HEK293 (cell line): ENCODE results near the gene CD244.

Source experiments
- CTCF ChIA-PET: fragments of 350-600 bp; formaldehyde crosslinking; extraction: SDS; loops from one replicate; lab custom pipeline; 2021; ENCODE audit warnings: antibody characterized with exemption; lab: Yijun Ruan, JAX
- POLR2A ChIA-PET: fragments of 300-600 bp; formaldehyde crosslinking; extraction: SDS; loops from one replicate; lab custom pipeline; 2020; ENCODE audit warnings: antibody characterized with exemption, inconsistent platforms; lab: Yijun Ruan, JAX
- H3K27ac ChIP-seq: fragments of 200-500 bp; sonication (Bioruptor generic); 2 replicates; pipeline ENCODE4 v1.5.1; 2014; ENCODE audit warnings: low read depth, low read length, control low read depth, inconsistent platforms; ENCODE audit errors: extremely low read depth
- H3K36me3 ChIP-seq, 2 experiments: fragments of 200-500 bp in 1 of 2; sonication (Bioruptor generic) in 1 of 2; 1 replicate in 1 of 2; 2 replicates in 1 of 2; pipeline ENCODE4 v1.5.1; 2014 to 2017; ENCODE audit warnings: inconsistent platforms in 2 of 2, low read length in 2 of 2; ENCODE audit not compliant: control insufficient read depth in 2 of 2, insufficient read depth in 1 of 2
- H3K4me1 ChIP-seq: fragments of 200-500 bp; sonication (Bioruptor generic); 2 replicates; pipeline ENCODE4 v1.5.1; 2014; ENCODE audit warnings: mild to moderate bottlenecking, low read length, inconsistent platforms; ENCODE audit not compliant: control insufficient read depth, insufficient read depth
- H3K4me3 ChIP-seq: 2 replicates; pipeline ENCODE4 v1.5.1; 2011; ENCODE audit warnings: low read depth, mild to moderate bottlenecking, control low read depth, low read length, moderate library complexity
- H3K9me3 ChIP-seq: fragments of 200-500 bp; sonication (Bioruptor generic); 2 replicates; pipeline ENCODE4 v1.5.1; 2014; ENCODE audit warnings: low read depth, low read length, inconsistent platforms; ENCODE audit not compliant: control insufficient read depth, insufficient read depth
- GFI1B ChIP-seq: fragments of 450-650 bp; formaldehyde crosslinking; IDR thresholded peaks from 2 replicates; pipeline ENCODE4 v1.5.1; 2016; ENCODE audit warnings: missing biosample characterization, missing genetic modification characterization
- GLI4 ChIP-seq: fragments of 450-650 bp; formaldehyde crosslinking; IDR thresholded peaks from 2 replicates; pipeline ENCODE4 v1.5.1; 2016; ENCODE audit warnings: missing biosample characterization, missing genetic modification characterization
- GLIS2 ChIP-seq: fragments of 450-650 bp; formaldehyde crosslinking; IDR thresholded peaks from 2 replicates; pipeline ENCODE4 v1.5.1; 2016; ENCODE audit warnings: missing biosample characterization, missing genetic modification characterization
- HOXC10 ChIP-seq: sonication (generic); formaldehyde crosslinking; IDR thresholded peaks from 2 replicates; pipeline ENCODE4 v1.8.1; 2023; ENCODE audit warnings: mild to moderate bottlenecking, missing genetic modification reagents
- SCRT1 ChIP-seq: fragments of 450-650 bp; formaldehyde crosslinking; IDR thresholded peaks from 2 replicates; pipeline ENCODE4 v1.5.1; 2016; ENCODE audit warnings: missing biosample characterization, missing genetic modification characterization, borderline replicate concordance
- ZBTB48 ChIP-seq: fragments of 450-650 bp; formaldehyde crosslinking; IDR thresholded peaks from 2 replicates; pipeline ENCODE4 v1.5.1; 2016; ENCODE audit warnings: missing biosample characterization, missing genetic modification characterization
- ZIC2 ChIP-seq: fragments of 450-650 bp; formaldehyde crosslinking; IDR thresholded peaks from 2 replicates; pipeline ENCODE4 v1.5.1; 2016; ENCODE audit warnings: missing biosample characterization, missing genetic modification characterization
- ZNF248 ChIP-seq: fragments of 450-650 bp; formaldehyde crosslinking; IDR thresholded peaks from 2 replicates; pipeline ENCODE4 v1.5.1; 2017; ENCODE audit warnings: missing biosample characterization, missing genetic modification characterization
- ZNF311 ChIP-seq: fragments of 450-650 bp; formaldehyde crosslinking; IDR thresholded peaks from 2 replicates; pipeline ENCODE4 v1.5.1; 2017; ENCODE audit warnings: missing biosample characterization, missing genetic modification characterization, borderline replicate concordance
- ZNF350 ChIP-seq: fragments of 450-650 bp; formaldehyde crosslinking; IDR thresholded peaks from 2 replicates; pipeline ENCODE4 v1.5.0; 2017; ENCODE audit warnings: missing biosample characterization, mild to moderate bottlenecking, missing genetic modification characterization
- ZNF366 ChIP-seq: fragments of 450-650 bp; formaldehyde crosslinking; conservative IDR thresholded peaks from 2 replicates; pipeline ENCODE4 v1.5.1; 2016; ENCODE audit warnings: missing biosample characterization, missing genetic modification characterization
- ZNF561 ChIP-seq: fragments of 450-650 bp; IDR thresholded peaks from 2 replicates; pipeline ENCODE4 v1.5.1; 2018; ENCODE audit warnings: missing biosample characterization, missing genetic modification characterization, borderline replicate concordance
- ZNF610 ChIP-seq: fragments of 450-650 bp; formaldehyde crosslinking; IDR thresholded peaks from 2 replicates; pipeline ENCODE4 v1.5.1; 2016; ENCODE audit warnings: missing biosample characterization, missing genetic modification characterization, borderline replicate concordance
- ZNF623 ChIP-seq: fragments of 450-650 bp; formaldehyde crosslinking; IDR thresholded peaks from 2 replicates; pipeline ENCODE4 v1.5.1; 2016; ENCODE audit warnings: missing biosample characterization, missing genetic modification characterization
- ZNF654 ChIP-seq: fragments of 450-650 bp; formaldehyde crosslinking; IDR thresholded peaks from 2 replicates; pipeline ENCODE4 v1.5.1; 2016; ENCODE audit warnings: low read depth, missing biosample characterization, missing genetic modification characterization
- ZNF747 ChIP-seq: fragments of 450-650 bp; formaldehyde crosslinking; IDR thresholded peaks from 2 replicates; pipeline ENCODE4 v1.5.1; 2016; ENCODE audit warnings: missing biosample characterization, missing genetic modification characterization
- ZNF830 ChIP-seq: fragments of 450-650 bp; IDR thresholded peaks from 2 replicates; pipeline ENCODE4 v1.5.0; 2018; ENCODE audit warnings: missing biosample characterization, missing genetic modification characterization, low read depth, mild to moderate bottlenecking, moderate library complexity
- TF ChIP-seq, protein P1 (sequence below): fragments of 450-650 bp; formaldehyde crosslinking; conservative IDR thresholded peaks from 2 replicates; pipeline ENCODE4 v1.5.1; 2016; ENCODE audit warnings: low read depth, missing biosample characterization, missing genetic modification characterization
- TF ChIP-seq, protein P2 (sequence below): fragments of 450-650 bp; IDR thresholded peaks from 2 replicates; pipeline ENCODE4 v1.5.1; 2018; ENCODE audit warnings: missing biosample characterization, mild to moderate bottlenecking, missing genetic modification characterization
- TF ChIP-seq, protein P3 (sequence below): fragments of 450-650 bp; formaldehyde crosslinking; IDR thresholded peaks from 2 replicates; pipeline ENCODE4 v1.5.1; 2017; ENCODE audit warnings: missing biosample characterization, missing genetic modification characterization
- TF ChIP-seq, protein P4 (sequence below): fragments of 450-650 bp; formaldehyde crosslinking; IDR thresholded peaks from 2 replicates; pipeline ENCODE4 v1.5.1; 2016; ENCODE audit warnings: missing biosample characterization, missing genetic modification characterization

CD244 gene

DNA sequence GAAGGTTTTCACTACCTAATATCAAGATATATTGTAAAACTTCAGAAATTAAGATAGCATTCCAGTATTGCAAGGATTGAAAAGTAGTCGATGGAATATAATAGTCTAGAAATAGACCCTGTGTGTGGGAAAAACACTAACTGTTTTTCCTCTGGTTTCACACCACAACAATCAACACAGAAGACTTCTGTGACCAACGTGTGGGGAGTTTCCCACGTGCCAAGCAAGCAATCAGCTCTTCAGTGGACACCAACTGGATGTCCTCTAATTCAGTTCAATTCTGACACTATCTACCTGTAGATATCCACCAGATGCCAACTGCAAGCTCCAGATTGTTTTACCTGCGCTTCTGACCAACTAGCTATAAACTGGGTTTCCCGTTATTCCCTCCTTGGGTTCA, 12.1 kb downstream of the CD244 start (continued):
- TF ChIP-seq ZNF350 (no peak), HOXC10 (no peak), SCRT1 (tag by site-specific recombination) (no peak), ZNF623 (tag by site-specific recombination) (no peak), ZNF654 (no peak)
- TF ChIP-seq, protein P1, sequence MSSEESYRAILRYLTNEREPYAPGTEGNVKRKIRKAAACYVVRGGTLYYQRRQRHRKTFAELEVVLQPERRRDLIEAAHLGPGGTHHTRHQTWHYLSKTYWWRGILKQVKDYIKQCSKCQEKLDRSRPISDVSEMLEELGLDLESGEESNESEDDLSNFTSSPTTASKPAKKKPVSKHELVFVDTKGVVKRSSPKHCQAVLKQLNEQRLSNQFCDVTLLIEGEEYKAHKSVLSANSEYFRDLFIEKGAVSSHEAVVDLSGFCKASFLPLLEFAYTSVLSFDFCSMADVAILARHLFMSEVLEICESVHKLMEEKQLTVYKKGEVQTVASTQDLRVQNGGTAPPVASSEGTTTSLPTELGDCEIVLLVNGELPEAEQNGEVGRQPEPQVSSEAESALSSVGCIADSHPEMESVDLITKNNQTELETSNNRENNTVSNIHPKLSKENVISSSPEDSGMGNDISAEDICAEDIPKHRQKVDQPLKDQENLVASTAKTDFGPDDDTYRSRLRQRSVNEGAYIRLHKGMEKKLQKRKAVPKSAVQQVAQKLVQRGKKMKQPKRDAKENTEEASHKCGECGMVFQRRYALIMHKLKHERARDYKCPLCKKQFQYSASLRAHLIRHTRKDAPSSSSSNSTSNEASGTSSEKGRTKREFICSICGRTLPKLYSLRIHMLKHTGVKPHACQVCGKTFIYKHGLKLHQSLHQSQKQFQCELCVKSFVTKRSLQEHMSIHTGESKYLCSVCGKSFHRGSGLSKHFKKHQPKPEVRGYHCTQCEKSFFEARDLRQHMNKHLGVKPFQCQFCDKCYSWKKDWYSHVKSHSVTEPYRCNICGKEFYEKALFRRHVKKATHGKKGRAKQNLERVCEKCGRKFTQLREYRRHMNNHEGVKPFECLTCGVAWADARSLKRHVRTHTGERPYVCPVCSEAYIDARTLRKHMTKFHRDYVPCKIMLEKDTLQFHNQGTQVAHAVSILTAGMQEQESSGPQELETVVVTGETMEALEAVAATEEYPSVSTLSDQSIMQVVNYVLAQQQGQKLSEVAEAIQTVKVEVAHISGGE (tag by site-specific recombination): no peak
- TF ChIP-seq, protein P2, sequence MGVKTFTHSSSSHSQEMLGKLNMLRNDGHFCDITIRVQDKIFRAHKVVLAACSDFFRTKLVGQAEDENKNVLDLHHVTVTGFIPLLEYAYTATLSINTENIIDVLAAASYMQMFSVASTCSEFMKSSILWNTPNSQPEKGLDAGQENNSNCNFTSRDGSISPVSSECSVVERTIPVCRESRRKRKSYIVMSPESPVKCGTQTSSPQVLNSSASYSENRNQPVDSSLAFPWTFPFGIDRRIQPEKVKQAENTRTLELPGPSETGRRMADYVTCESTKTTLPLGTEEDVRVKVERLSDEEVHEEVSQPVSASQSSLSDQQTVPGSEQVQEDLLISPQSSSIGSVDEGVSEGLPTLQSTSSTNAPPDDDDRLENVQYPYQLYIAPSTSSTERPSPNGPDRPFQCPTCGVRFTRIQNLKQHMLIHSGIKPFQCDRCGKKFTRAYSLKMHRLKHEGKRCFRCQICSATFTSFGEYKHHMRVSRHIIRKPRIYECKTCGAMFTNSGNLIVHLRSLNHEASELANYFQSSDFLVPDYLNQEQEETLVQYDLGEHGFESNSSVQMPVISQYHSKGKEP: no peak

DNA sequence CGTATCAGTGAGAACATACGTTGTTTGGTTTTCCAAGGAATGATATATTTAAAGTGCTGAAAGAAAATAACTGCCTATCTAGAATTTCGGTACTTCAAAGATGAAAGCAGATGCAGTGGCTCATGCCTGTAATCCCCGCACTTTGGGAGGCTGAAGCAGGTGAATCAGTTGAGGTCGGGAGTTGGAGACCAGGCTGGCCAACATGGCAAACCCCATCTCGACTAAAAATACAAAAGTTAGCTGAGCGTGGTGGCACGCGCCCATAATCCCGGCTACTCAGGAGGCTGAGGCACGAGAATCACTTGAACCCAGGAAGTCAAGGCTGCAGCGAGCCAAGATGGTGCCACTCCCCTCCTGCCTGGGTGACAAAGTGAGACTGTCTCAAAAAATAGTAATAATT, 16.4 kb downstream of the CD244 start:
- H3K4me3 ChIP-seq: no peak overlapping the region
- no peaks in the 10 kb centered on the region for H3K9me3 ChIP-seq
- no peak overlapping the region for H3K27ac ChIP-seq
- no peak for TF ChIP-seq GLIS2 (tag by site-specific recombination)
- TF ChIP-seq ZNF610 (tag by site-specific recombination): no peak
- TF ChIP-seq, protein P3, sequence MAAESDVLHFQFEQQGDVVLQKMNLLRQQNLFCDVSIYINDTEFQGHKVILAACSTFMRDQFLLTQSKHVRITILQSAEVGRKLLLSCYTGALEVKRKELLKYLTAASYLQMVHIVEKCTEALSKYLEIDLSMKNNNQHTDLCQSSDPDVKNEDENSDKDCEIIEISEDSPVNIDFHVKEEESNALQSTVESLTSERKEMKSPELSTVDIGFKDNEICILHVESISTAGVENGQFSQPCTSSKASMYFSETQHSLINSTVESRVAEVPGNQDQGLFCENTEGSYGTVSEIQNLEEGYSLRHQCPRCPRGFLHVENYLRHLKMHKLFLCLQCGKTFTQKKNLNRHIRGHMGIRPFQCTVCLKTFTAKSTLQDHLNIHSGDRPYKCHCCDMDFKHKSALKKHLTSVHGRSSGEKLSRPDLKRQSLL: no peak
- no peaks in the 10 kb centered on the region for H3K4me1 ChIP-seq
- ChIA-PET POLR2A (no interaction called here), CTCF (interaction anchor here (0.7 kb wide), 1 partner anchor 106 kb away, joined by 3 read pairs; no protein-coding TSS in a partner anchor)
- H3K36me3 ChIP-seq: no peaks in the 10 kb centered on the region

DNA sequence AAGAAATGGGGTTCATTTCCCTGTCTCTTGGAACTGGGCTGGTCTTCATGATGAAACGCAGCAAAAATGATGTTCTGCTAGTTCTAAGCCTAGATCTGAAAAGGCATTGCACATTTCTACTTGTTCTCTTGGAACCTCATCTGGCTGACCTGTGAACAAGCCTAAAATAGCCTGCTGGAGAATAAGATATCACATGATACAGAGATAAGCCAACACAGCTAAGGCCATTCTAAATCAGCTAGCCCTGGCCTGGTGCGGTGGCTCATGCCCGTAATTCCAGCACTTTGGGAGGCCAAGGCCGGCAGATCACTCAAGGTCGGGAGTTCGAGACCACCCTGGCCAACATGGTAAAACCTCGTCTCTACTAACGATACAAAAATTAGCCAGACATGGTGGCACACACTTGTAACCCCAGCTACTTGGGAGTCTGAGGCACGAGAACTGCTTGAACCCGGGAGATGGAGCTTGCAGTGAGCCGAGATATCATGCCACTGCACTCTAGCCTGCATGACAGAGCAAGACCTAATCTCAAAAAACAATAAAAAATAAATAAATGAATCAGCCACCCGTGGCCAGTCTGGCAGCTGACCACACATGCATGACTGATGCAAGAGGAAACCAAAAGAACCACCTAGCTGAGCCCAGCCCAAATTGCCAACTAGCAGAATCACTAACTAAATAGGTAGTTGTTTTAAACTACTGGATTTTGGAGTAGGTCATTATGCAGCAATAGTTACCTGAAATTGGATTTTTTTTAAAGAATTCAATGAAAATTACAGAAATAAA, 18.0 kb downstream of the CD244 start:
- Histone ChIP-seq H3K4me3 (no peak overlapping the region), H3K36me3 (no peaks in the 10 kb centered on the region), H3K9me3 (no peaks in the 10 kb centered on the region), H3K27ac (no peak overlapping the region), H3K4me1 (no peaks in the 10 kb centered on the region)
- CTCF ChIA-PET: interaction anchor here (0.6 to 5.3 kb wide), 6 partner anchors 10 to 119 kb away, joined by 3 to 25 read pairs (median 9); partner anchors contain the start of gene ITLN2
- POLR2A ChIA-PET: no interaction called here
- TF ChIP-seq ZBTB48 (tag by site-specific recombination) (no peak), ZNF248 (tag by site-specific recombination) (no peak), ZNF366 (tag by site-specific recombination) (no peak), ZNF747 (tag by site-specific recombination) (no peak), GLI4 (tag by site-specific recombination) (no peak), GFI1B (tag by site-specific recombination) (no peak), ZNF830 (tag by site-specific recombination) (no peak), ZNF561 (tag by site-specific recombination) (no peak), ZNF350 (no peak), ZNF311 (no peak), ZIC2 (tag by site-specific recombination) (no peak)
- TF ChIP-seq, protein P4, sequence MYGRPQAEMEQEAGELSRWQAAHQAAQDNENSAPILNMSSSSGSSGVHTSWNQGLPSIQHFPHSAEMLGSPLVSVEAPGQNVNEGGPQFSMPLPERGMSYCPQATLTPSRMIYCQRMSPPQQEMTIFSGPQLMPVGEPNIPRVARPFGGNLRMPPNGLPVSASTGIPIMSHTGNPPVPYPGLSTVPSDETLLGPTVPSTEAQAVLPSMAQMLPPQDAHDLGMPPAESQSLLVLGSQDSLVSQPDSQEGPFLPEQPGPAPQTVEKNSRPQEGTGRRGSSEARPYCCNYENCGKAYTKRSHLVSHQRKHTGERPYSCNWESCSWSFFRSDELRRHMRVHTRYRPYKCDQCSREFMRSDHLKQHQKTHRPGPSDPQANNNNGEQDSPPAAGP (tag by site-specific recombination): no peak
- TF ChIP-seq, protein P2: no peak
